Right lobe of liver (tissue), 4 donors: ENCODE measurements around the gene GTF3C2.

Source experiments
- POLR2A ChIP-seq: fragments of 450-650 bp; IDR thresholded peaks from one replicate; pipeline ENCODE4 v1.6.1; 2017; ENCODE audit warnings: antibody characterized with exemption, mild to moderate bottlenecking
- TF ChIP-seq, protein P1 (sequence below), 4 donors: fragments of 200-600 bp in 3 of 4; fragments of 450-650 bp in 1 of 4; IDR thresholded peaks; one replicate each; pipeline versions ENCODE4 v1.5.1 to v1.8.0; 2016 to 2022; ENCODE audit warnings: antibody characterized with exemption in 4 of 4, mild to moderate bottlenecking in 2 of 4
- donor health status: DM: no; HTN: no; CAD: no.
- donor health status: DM: no; HTN: no; CAD: no.
- donor health status: DM: no; HTN: yes; CAD: no.

DNA sequence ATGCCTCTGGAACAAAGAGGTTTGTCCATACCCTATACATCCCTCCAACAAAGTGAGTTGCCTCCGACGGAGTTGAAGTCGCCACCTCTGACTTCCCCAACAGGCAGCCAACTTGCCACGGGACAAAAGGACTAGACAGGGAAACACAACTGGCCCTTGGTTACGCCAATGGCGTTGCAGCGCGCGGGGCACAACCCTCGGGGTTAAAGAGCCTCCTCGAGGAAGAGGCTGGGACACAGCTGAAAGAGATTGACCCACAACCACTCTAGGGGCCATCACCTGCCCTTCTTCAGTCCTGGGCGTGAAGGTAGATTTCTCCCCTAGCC lies 545 bp downstream of the GTF3C2 start:
- TF ChIP-seq, protein P1, sequence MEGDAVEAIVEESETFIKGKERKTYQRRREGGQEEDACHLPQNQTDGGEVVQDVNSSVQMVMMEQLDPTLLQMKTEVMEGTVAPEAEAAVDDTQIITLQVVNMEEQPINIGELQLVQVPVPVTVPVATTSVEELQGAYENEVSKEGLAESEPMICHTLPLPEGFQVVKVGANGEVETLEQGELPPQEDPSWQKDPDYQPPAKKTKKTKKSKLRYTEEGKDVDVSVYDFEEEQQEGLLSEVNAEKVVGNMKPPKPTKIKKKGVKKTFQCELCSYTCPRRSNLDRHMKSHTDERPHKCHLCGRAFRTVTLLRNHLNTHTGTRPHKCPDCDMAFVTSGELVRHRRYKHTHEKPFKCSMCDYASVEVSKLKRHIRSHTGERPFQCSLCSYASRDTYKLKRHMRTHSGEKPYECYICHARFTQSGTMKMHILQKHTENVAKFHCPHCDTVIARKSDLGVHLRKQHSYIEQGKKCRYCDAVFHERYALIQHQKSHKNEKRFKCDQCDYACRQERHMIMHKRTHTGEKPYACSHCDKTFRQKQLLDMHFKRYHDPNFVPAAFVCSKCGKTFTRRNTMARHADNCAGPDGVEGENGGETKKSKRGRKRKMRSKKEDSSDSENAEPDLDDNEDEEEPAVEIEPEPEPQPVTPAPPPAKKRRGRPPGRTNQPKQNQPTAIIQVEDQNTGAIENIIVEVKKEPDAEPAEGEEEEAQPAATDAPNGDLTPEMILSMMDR (IDR thresholded peaks at IDR 0.05): no peak
- no peak for TF ChIP-seq POLR2A
